Thymus (tissue), 11 donors: ENCODE measurements around the gene NFILZ. TPM values are rescaled to one million over a fixed set of nuclear protein-coding genes. Genes with fewer than 3 reads are reported as not detected.

Experiments
- DNase-seq, 9 donors: peaks; one replicate each; pipeline ENCODE4 v3.0.0-alpha.2; 2013; ENCODE audit warnings: low spot score in 9 of 9, low read depth in 6 of 9, missing footprints in 1 of 9
- H3K27ac ChIP-seq, 2 donors: one replicate each; pipeline ENCODE4 v1.5.1; 2013; ENCODE audit warnings: control low read depth in 1 of 2, low read depth in 1 of 2, low read length in 1 of 2, mild to moderate bottlenecking in 1 of 2, moderate library complexity in 1 of 2
- H3K27me3 ChIP-seq, 2 donors: one replicate each; pipeline ENCODE4 v1.5.1; 2013; ENCODE audit warnings: low read length in 1 of 2; ENCODE audit not compliant: control insufficient read depth in 2 of 2, insufficient read depth in 1 of 2
- H3K36me3 ChIP-seq, 2 donors: one replicate each; pipeline ENCODE4 v1.5.1; 2013; ENCODE audit warnings: low read length in 1 of 2, mild to moderate bottlenecking in 1 of 2, moderate library complexity in 1 of 2; ENCODE audit not compliant: control insufficient read depth in 2 of 2, insufficient read depth in 2 of 2
- H3K4me1 ChIP-seq, 2 donors: one replicate each; pipeline ENCODE4 v1.5.1; 2013; ENCODE audit warnings: low read length in 2 of 2; ENCODE audit not compliant: control insufficient read depth in 2 of 2, insufficient read depth in 2 of 2
- H3K4me3 ChIP-seq, 2 donors: one replicate each; pipeline ENCODE4 v1.5.1; 2013; ENCODE audit warnings: low read length in 2 of 2, control low read depth in 1 of 2, mild to moderate bottlenecking in 1 of 2
- H3K9me3 ChIP-seq, 2 donors: one replicate each; pipeline ENCODE4 v1.5.1; 2013; ENCODE audit warnings: low read length in 1 of 2, mild to moderate bottlenecking in 1 of 2; ENCODE audit not compliant: control insufficient read depth in 2 of 2, insufficient read depth in 1 of 2
- WGBS: extraction: QIAGEN DNeasy Blood & Tissue Kit; methylation state at CpG from one replicate; pipeline ENCODE4 v1.1.7; 2013; 5-methylcytosine and 5-hydroxymethylcytosine counted together
- polyA plus RNA-seq: library from polyadenylated mRNA; stranded (reverse); fragments of 200-250 nt; gene quantifications from one replicate; pipeline ENCODE4 v1.2.3, GENCODE V29; 2013
- total RNA-seq: library from RNA; stranded (reverse); fragments of 120-200 nt; gene quantifications from one replicate; pipeline ENCODE4 v1.2.4, GENCODE V29; 2013
- donor health status: healthy.

The NFILZ gene
- total and polyA plus RNA-seq, 2 donors: not detected

- Histone ChIP-seq H3K36me3 (no peaks in the 10 kb centered on the region), H3K9me3 (peaks cover 0 to 3% of the 10 kb centered on the region in 2 donors), H3K27ac (no peak overlapping the region), H3K27me3 (peaks cover 0 to 2% of the 10 kb centered on the region in 2 donors), H3K4me3 (no peak overlapping the region), H3K4me1 (peaks cover 0 to 2% of the 10 kb centered on the region in 2 donors)
- no peak for DNase-seq
- 92% methylated on average over 7 of the region's 7 CpGs for WGBS
Observed at GRCh38 chr19:8643860-8644653, 13.6 kb downstream of the NFILZ start.

DNA sequence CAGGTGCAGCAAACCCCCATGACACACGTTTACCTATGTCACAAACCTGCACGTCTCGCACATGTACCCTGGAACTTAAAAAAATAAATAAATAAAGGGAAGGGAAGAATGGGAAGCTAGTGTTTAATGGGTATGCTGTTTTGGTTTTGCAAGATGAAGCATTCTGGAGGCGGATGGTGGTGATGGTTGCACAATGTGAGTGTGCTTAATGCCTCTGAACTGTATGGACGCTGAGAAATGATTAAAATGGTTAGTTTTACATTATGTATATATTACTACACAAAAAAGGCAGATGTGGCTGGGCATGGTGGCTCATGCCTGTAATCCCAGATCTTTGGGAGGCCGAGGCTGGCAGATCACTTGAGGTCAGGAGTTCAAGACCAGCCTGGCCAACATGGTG lies 17.8 kb downstream of the NFILZ start:
- peaks cover 0 to 3% of the 10 kb centered on the region in 2 donors for H3K4me1 ChIP-seq
- no peaks in the 10 kb centered on the region for H3K36me3 ChIP-seq
- peaks cover 0 to 2% of the 10 kb centered on the region in 2 donors for H3K27me3 ChIP-seq
- WGBS: 92% methylated on average over 6 of the region's 6 CpGs
- H3K4me3 ChIP-seq: no peak overlapping the region
- no peak for DNase-seq
- no peak overlapping the region for H3K27ac ChIP-seq
- H3K9me3 ChIP-seq: no peaks in the 10 kb centered on the region

DNA sequence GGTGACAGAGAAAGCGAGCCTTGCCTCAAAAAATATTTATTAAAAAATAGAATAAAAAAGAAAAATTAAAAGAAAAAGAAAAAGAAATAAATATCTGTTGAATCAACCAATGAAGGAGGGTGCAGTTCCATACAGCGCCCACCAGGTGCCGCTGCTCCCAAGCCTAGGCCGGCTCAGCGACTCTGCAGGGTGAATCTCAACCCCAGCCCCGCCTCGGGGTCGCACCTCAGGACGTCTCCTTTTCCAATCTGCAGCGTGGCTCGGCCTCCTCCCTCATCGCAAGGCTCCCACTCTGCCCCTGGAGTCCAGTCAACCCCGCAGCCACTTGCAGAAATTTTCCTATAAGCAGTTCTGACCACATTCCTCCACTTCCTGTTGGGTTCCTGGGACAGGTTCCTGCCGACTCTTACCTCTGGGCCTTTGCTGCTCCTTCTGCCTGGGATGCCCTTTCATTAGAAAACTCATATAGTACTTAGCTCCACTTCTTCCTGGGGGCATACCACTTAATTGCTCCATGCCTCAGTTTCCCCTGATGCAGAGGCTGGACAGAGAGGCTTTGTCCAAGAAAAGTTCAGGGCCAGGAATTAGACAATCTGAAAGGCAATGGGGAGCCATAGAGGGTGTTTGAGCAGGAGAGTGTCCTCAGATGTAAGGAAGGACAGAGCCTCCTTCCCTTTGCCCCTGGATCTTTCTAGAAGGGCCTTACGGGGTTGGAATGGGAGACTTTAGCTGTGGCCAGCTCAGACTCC lies 24.3 kb downstream of the NFILZ start:
- peak overlapping the region in 1 of 2 donors; percentile 30 for H3K4me3 ChIP-seq
- WGBS: 5% methylated on average over 15 of the region's 15 CpGs
- peaks cover 0 to 3% of the 10 kb centered on the region in 2 donors for H3K27me3 ChIP-seq
- no peaks in the 10 kb centered on the region for H3K36me3 ChIP-seq
- peak in 7 of 9 donors; percentile 45 to 79 (median 63) for DNase-seq
- H3K4me1 ChIP-seq: peaks cover 11 to 48% of the 10 kb centered on the region in 2 donors
- peaks cover 0 to 6% of the 10 kb centered on the region in 2 donors for H3K9me3 ChIP-seq
- no peak overlapping the region for H3K27ac ChIP-seq

DNA sequence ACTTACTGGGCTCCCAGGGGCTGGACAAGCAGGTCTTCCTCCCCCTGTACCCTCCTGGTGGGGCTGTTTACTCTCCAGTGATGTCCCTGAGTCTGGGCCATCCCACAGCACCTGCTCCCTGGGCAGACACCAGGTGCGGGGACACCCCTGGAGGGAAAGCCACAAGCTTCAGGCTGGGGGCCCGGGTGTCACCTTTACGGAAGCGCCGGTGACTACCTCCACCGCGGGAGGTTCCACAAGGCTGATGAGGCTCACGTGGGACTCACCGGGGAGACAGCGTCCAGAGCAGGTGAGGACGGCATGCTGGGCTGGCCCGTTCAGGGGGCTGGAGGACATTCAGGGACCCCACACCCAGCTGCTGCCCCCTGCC lies 24.9 kb downstream of the NFILZ start:
- Histone ChIP-seq H3K27me3 (peaks cover 0 to 3% of the 10 kb centered on the region in 2 donors), H3K36me3 (no peaks in the 10 kb centered on the region), H3K4me1 (peaks cover 11 to 49% of the 10 kb centered on the region in 2 donors), H3K4me3 (no peak overlapping the region), H3K9me3 (peaks cover 0 to 6% of the 10 kb centered on the region in 2 donors), H3K27ac (no peak overlapping the region)
- DNase-seq: peak in 6 of 9 donors; percentile 48 to 81 (median 57)
- 4% methylated on average over 12 of the region's 12 CpGs for WGBS

- 96% methylated on average over 5 of the region's 5 CpGs for WGBS
- peaks cover 0 to 3% of the 10 kb centered on the region in 2 donors for H3K27me3 ChIP-seq
Observed at GRCh38 chr19:8657869-8658268, 27.4 kb downstream of the NFILZ start.

GRCh38 chr19:8659905-8660304 lies 29.5 kb downstream of the NFILZ start:
- H3K9me3 ChIP-seq: peaks cover 0 to 6% of the 10 kb centered on the region in 2 donors
- no peak overlapping the region for H3K4me3 ChIP-seq
- no peak for DNase-seq
- WGBS: 96% methylated on average over 7 of the region's 7 CpGs
- no peaks in the 10 kb centered on the region for H3K36me3 ChIP-seq
- peaks cover 0 to 3% of the 10 kb centered on the region in 2 donors for H3K27me3 ChIP-seq
- H3K27ac ChIP-seq: no peak overlapping the region
- peaks cover 19 to 62% of the 10 kb centered on the region in 2 donors for H3K4me1 ChIP-seq

More at GRCh38 chr19:8657869-8658268, 27.4 kb downstream of the NFILZ start:
- Histone ChIP-seq H3K36me3 (no peaks in the 10 kb centered on the region), H3K4me1 (peaks cover 11 to 49% of the 10 kb centered on the region in 2 donors), H3K4me3 (no peak overlapping the region), H3K9me3 (peaks cover 0 to 6% of the 10 kb centered on the region in 2 donors), H3K27ac (no peak overlapping the region)
- DNase-seq: no peak

- H3K4me1 ChIP-seq: peaks cover 15 to 55% of the 10 kb centered on the region in 2 donors
- 97% methylated on average over 4 of the region's 4 CpGs for WGBS
- H3K27me3 ChIP-seq: no peaks in the 10 kb centered on the region
- peaks cover 0 to 6% of the 10 kb centered on the region in 2 donors for H3K9me3 ChIP-seq
- no peak overlapping the region for H3K4me3 ChIP-seq
- DNase-seq: no peak
- H3K36me3 ChIP-seq: no peaks in the 10 kb centered on the region
- no peak overlapping the region for H3K27ac ChIP-seq
Observed at GRCh38 chr19:8662263-8662662, 31.8 kb downstream of the NFILZ start.

- Histone ChIP-seq H3K27ac (peak overlapping the region; percentile 25 to 73), H3K27me3 (no peaks in the 10 kb centered on the region), H3K4me1 (peaks cover 15 to 46% of the 10 kb centered on the region in 2 donors), H3K4me3 (peak overlapping the region; percentile 4 to 29), H3K9me3 (no peaks in the 10 kb centered on the region), H3K36me3 (no peaks in the 10 kb centered on the region)
- peak in 8 of 9 donors; percentile 60 to 91 (median 82) for DNase-seq
- WGBS: 8% methylated on average over 22 of the region's 22 CpGs
Observed at GRCh38 chr19:8663920-8664670, 33.7 kb downstream of the NFILZ start.
